K562 (cell line): Measurements from ENCODE around the gene PRKCB. TPM values are rescaled to one million over a fixed set of nuclear protein-coding genes. Genes with fewer than 3 reads are reported as not detected.

Source experiments
- CBFA2T2 ChIP-seq: fragments of 450-650 bp; conservative IDR thresholded peaks from 2 replicates; pipeline ENCODE4 v1.6.1; 2017; ENCODE audit warnings: mild to moderate bottlenecking
- CBFA2T3 ChIP-seq: fragments of 450-650 bp; IDR thresholded peaks from 2 replicates; pipeline ENCODE4 v1.6.1; 2017
- CREM ChIP-seq: IDR thresholded peaks from 2 replicates; pipeline ENCODE4 v1.6.1; 2014; ENCODE audit warnings: antibody characterized with exemption, low read depth
- EGR1 ChIP-seq: fragments of 450-650 bp; conservative IDR thresholded peaks from 2 replicates; pipeline ENCODE4 v1.6.1; 2017; ENCODE audit warnings: mild to moderate bottlenecking
- NCOR1 ChIP-seq: fragments of 450-650 bp; IDR thresholded peaks from 2 replicates; pipeline ENCODE4 v1.6.1; 2016; ENCODE audit warnings: mild to moderate bottlenecking, moderate library complexity
- polyA plus RNA-seq, 8 experiments: library from polyadenylated mRNA; depleted of rRNA in 4 of 8; stranded (reverse) in 5 of 8; unstranded in 3 of 8; fragments of >200 nt; fragmentation: Nextera tagmentation in 2 of 8; fragmentation: Illumina TruSeq in 1 of 8; extraction: Ambion mirVana in 2 of 8; extraction: Trizol in 1 of 8; gene quantifications; 2 replicates each; pipeline versions ENCODE4 v1.2.1 to v1.2.3, GENCODE V29; 2011 to 2014; ENCODE audit warnings: inconsistent platforms in 1 of 8, missing spikeins in 1 of 8
- total RNA-seq, 7 experiments: library from RNA; depleted of rRNA in 6 of 7; stranded (reverse); fragments of >200 nt in 6 of 7; fragmentation: Illumina TruSeq in 2 of 7; extraction: Trizol in 2 of 7; gene quantifications; 2 replicates each; pipeline versions ENCODE4 v1.2.1 to v1.2.3, GENCODE V29; 2011 to 2021; ENCODE audit warnings: low replicate concordance in 1 of 7
- TF ChIP-seq, protein P1 (sequence below), 2 experiments: fragments of 450-650 bp; formaldehyde crosslinking in 1 of 2; IDR thresholded peaks; 2 replicates each; pipeline versions ENCODE4 v1.4.0 to v1.6.1; 2014 to 2020; ENCODE audit warnings: mild to moderate bottlenecking in 2 of 2, borderline replicate concordance in 1 of 2, low read depth in 1 of 2
- TF ChIP-seq, protein P2 (sequence below), 2 experiments: fragments of 450-650 bp; conservative IDR thresholded peaks; 2 replicates each; pipeline ENCODE4 v1.6.1; 2017; ENCODE audit warnings: mild to moderate bottlenecking in 2 of 2, moderate library complexity in 2 of 2
- TF ChIP-seq, protein P3 (sequence below): fragments of 250-450 bp; sonication (Bioruptor Pico); IDR thresholded peaks from 2 replicates; pipeline ENCODE4 v1.8.0; 2021; ENCODE audit warnings: mild to moderate bottlenecking, moderate library complexity

The PRKCB gene
- total and polyA plus RNA-seq, 9 of the 15 experiments (the other 6 are each of a cell fraction or from before 2014, with no cell fraction given), result 49.9 to 276 (median 148) TPM

DNA sequence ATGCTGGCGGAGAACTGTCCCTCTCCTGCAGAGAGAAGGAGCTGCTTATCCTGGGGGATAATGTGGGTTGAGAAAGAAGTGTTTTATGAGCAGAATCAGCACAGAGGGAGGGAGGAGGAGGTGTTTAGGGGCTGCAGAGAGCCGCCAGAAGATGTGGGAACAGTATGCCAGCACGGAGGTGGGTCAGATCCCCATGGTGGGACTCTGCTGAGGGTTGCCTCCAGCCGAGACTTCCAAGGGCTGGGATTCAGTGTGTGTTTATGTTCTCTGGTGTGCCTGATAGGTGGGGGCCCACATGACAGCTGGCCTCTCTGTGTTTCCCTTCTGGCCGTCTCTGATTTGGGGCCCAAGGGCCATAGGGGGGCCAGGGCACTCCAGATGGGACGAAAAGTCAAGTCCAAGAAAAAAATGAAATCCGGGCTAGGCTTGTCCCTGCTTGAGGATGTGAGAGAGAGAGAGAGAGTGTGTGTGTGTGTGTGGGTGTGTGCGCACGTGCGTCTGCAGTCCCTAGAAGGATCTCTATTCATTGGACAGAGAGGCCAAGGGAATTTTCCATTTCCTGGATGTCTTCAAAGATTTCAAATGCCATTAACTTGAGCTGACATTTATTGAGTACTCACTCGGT lies 21.6 kb downstream of the PRKCB start (continued):
- TF ChIP-seq, protein P1, sequence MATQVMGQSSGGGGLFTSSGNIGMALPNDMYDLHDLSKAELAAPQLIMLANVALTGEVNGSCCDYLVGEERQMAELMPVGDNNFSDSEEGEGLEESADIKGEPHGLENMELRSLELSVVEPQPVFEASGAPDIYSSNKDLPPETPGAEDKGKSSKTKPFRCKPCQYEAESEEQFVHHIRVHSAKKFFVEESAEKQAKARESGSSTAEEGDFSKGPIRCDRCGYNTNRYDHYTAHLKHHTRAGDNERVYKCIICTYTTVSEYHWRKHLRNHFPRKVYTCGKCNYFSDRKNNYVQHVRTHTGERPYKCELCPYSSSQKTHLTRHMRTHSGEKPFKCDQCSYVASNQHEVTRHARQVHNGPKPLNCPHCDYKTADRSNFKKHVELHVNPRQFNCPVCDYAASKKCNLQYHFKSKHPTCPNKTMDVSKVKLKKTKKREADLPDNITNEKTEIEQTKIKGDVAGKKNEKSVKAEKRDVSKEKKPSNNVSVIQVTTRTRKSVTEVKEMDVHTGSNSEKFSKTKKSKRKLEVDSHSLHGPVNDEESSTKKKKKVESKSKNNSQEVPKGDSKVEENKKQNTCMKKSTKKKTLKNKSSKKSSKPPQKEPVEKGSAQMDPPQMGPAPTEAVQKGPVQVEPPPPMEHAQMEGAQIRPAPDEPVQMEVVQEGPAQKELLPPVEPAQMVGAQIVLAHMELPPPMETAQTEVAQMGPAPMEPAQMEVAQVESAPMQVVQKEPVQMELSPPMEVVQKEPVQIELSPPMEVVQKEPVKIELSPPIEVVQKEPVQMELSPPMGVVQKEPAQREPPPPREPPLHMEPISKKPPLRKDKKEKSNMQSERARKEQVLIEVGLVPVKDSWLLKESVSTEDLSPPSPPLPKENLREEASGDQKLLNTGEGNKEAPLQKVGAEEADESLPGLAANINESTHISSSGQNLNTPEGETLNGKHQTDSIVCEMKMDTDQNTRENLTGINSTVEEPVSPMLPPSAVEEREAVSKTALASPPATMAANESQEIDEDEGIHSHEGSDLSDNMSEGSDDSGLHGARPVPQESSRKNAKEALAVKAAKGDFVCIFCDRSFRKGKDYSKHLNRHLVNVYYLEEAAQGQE (IDR thresholded peaks at IDR 0.05; ENCODE audit: borderline replicate concordance), result no peak
- TF ChIP-seq, protein P1 (CRISPR knock-in tag; IDR thresholded peaks at IDR 0.05; ENCODE audit: low read depth), result no peak
- 0 out of 2 replicates have a peak, but pooled peaks have one; percentile 16 for TF ChIP-seq NCOR1
- peak; percentile 27 for TF ChIP-seq CBFA2T2
- TF ChIP-seq, protein P2, sequence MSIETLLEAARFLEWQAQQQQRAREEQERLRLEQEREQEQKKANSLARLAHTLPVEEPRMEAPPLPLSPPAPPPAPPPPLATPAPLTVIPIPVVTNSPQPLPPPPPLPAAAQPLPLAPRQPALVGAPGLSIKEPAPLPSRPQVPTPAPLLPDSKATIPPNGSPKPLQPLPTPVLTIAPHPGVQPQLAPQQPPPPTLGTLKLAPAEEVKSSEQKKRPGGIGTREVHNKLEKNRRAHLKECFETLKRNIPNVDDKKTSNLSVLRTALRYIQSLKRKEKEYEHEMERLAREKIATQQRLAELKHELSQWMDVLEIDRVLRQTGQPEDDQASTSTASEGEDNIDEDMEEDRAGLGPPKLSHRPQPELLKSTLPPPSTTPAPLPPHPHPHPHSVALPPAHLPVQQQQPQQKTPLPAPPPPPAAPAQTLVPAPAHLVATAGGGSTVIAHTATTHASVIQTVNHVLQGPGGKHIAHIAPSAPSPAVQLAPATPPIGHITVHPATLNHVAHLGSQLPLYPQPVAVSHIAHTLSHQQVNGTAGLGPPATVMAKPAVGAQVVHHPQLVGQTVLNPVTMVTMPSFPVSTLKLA (conservative IDR thresholded peaks at IDR 0.05), result peak; percentile 61 to 82
- peak; percentile 85 for TF ChIP-seq EGR1
- TF ChIP-seq, protein P3, sequence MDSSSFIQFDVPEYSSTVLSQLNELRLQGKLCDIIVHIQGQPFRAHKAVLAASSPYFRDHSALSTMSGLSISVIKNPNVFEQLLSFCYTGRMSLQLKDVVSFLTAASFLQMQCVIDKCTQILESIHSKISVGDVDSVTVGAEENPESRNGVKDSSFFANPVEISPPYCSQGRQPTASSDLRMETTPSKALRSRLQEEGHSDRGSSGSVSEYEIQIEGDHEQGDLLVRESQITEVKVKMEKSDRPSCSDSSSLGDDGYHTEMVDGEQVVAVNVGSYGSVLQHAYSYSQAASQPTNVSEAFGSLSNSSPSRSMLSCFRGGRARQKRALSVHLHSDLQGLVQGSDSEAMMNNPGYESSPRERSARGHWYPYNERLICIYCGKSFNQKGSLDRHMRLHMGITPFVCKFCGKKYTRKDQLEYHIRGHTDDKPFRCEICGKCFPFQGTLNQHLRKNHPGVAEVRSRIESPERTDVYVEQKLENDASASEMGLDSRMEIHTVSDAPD (CRISPR knock-in tag), result no peak
- TF ChIP-seq CREM, result 0 out of 2 replicates have a peak, but pooled peaks have one; percentile 36
- peak; percentile 43; the same call in 1 of the 2 replicates for TF ChIP-seq CBFA2T3
